ENCODE measurements around the gene RAD17.
A peak's percentile ranks its signal among the peaks of the same experiment; 100 is the strongest.
"Not testable (repeated sequence)": the region's sequence is repeated elsewhere in the genome, so short reads cannot be mapped to it uniquely, and the experiment has no call there.

RAD17 gene

DNA sequence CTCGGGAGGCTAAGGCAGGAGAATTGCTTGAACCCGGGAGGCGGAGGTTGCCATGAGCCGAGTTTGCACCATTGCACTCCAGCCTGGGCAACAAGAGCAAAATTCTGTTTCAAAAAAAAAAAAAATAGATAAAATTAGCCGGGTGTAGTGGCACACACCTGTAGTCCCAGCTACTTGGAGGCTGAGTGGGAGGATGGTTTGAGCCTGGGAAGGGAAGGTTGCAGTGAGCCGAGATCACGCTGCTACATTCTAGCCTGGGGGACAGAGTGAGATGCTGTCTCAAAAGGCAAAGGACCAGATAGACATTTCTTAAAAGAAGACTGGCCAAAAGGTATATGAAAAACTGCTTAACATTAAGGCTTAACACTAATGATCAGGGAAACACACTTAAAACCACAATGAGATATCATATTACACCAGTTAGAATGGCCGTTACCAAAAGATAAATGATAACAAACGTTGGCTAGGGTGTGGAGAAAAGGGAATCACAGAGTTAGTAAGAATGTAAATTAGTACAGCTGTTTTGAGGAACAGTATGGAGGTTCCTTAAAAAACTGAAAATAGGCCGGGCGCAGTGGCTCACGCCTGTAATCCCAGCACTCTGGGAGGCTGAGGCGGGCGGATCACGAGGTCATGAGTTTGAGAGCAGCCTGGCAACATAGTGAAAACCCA lies 35.2 kb downstream of the RAD17 start:
- DNase-seq = no peak

DNA sequence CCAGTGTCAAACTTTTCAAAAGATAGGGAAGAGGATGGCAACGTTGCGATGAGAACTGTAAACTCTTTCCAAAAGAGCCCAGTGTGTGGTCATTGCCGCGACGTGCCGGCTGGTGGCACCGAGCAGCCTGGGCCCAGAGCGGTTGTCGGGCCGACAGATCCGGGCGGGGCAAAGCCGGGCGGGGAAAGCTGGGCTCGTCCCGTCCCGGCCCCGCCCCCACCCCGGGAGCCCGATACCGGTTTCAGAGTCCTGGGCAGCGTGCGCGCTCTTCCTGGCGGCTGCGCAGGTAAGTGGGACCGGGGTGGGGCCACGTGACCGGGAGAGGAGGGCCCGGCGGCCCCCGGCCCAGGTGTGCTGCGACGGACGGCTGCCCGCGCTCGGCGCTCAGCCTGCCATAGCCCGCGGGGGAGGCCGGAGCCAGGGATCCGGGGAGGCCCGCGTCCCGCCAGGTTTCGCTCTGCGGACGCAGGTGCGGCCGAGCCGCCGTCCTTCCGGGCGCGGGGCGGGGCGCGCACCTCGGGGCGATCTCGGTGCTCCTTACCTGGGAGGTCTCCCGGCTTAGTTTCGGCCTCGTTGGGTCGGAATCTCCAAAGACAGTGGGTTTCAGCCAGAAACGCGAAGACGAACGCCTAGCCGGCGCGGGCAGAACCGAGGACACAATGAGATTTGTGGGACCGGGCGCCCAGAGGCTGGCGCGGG lies 45.4 kb downstream of the RAD17 start, which contains the start of gene MARVELD2:
Gene MARVELD2, plus strand, starts transcription at position 232 of the 699 bp plus-strand sequence. CDS start 4,270 bp downstream, outside the sequence.
- peak; percentile 32 for DNase-seq

DNA sequence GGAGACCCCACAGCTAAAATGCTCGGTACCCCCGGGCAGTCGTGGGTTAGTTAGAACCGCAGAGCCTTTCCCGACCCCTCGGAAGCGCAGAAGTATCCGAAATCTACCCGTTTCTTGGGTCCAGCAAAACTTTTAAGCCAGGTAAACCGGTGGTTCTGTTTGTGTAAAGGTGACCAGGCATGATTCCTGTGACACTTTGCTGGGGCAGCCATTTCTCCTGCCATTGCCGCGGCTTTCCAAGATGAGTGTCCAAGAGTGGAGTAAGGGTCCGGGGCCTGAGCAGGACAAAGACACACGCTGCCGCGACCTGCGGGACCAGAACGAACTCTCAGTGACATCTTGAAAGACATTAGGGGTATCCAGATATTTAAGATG lies 46.0 kb downstream of the RAD17 start:
- no peak for DNase-seq

DNA sequence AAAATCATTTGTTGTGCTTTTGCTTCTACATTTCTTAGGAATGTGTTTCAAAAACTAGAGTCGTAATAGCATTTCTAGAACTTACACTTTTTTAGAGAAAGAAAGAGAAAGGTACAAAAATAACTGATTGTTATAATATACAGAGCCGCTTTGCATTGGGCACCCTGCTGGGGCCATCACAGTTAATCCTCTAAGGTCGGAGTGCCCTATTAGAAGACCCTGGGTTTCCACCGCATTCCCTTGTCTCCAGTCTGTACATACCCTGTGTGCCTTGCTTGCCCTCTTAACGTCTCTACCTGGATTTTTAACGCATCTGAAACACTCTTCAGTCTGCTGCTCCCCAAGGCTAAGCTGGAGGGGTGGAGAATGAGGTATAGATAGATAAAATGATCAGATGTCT lies 46.6 kb downstream of the RAD17 start:
- DNase-seq = no peak

DNA sequence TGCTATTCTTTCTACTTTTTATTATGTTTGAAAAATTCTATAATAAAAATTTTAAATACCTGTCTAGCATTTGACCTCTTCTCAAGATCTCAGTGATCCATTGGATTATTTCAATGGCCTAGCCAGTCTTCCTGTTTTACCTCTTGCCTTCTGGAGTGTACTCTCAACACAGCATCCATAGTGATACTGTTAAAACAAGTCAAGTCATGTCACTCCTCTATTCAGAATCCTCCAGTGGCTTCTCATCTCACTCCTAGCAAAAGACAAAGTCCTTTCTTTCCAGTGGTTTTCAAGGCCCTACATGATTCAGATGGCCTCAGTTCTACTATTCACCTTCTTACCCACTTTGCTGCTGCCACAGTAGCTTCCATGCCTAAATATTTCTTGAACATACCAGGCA lies 47.1 kb downstream of the RAD17 start:
- no peak for DNase-seq

GRCh38 chr5:69418554-69418953 lies 48.9 kb downstream of the RAD17 start:
- no peak for DNase-seq

DNA sequence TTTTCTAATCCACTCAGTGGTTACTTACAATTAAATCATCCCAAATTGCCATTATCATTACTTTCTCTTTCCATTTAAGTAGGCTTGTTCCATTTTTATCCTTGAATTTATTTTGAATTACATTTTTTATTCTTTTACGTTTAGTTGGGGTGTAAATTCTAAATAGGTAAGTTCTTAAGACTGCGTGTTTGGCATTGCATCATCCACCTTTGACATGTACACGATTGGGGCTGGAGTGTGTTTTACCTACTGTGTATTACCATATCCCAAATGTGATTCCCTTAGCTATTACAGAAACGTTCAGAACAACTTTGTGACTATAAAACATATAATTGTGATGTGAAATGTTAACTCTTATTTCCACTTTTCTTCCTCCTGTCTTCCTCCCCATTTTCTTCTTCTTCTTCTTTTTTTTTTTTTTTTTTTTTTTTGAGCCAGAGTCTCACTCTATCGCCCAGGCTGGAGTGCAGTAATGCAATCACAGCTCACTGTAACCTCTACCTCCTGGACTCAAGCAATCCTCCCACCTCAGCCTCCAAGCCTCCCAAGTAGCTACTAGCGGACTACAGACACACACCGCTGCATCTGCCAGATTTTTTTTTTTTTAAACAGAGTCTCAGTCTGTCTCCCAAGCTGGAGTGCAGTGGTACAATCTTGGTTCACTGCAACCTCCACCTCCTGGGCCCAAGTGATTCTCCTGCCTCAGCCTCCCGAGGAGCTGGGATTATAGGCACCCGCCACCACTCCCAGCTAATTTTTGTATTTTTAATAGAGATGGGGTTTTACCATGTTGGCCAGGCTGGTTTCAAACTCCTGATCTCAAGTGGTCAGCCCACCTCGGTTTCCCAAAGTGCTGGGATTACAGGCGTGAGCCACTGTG lies 62.0 kb downstream of the RAD17 start:
- no peak for DNase-seq

DNA sequence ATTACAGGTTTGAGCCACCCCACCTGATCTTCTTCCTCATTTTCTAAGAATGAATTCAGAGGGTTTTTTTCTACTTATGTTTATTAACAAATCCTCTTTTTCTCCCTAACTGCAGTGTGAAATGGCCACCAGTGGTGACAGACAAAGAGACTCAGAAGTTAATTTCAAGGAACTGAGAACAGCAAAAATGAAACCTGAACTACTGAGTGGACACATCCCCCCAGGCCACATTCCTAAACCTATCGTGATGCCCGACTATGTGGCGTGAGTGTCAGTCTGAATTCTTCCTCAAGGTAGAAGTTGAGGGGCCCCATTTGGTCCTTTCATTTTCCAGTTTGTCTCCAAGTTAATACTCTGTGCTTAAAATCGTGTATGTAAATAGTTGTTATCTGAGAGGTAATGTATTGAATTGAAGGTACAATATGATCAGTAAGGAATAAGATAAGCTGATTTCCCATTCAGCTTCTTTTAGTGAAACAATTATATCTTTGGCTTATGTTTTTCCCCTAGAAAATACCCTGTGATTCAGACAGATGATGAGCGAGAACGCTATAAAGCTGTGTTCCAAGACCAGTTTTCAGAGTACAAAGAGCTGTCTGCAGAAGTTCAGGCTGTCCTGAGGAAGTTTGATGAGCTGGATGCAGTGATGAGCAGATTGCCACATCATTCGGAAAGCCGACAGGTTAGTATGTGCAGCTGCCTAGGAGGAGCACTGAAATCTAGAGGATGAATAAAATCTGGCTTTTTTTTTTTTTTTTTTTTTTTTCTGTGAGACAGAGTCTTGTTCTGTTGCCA lies 63.0 kb downstream of the RAD17 start:
- DNase-seq = no peak

DNA sequence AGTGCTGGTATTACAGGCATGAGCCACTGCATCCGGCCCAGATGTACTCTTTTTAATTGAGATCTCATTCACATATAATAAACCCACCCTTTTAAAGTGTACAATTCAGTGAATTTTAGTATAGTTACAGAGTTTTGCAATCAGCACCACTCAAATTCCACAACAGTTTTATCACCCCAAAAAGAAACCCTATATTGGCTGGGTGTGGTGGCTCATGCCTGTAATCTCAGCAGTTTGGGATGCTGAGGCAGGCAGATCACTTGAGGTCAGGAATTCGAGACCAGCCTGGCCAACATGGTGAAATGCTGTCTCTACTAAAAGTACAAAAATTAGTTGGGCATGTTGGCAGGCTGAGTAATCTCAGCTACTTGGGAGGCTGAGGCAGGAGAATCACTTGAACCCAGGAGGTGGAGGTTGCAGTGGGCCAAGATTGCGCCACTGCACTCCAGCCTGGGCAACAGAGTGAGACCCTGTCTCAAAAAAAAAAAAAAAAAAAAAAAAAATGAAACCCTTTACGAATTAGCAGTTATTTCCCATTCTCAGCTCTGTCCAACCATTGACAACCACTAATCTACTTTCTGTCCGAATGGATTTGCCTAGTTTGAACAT lies 65.8 kb downstream of the RAD17 start:
- DNase-seq = not testable (repeated sequence)

GRCh38 chr5:69444127-69444754 lies 74.6 kb downstream of the RAD17 start:
- DNase-seq = no peak

DNA sequence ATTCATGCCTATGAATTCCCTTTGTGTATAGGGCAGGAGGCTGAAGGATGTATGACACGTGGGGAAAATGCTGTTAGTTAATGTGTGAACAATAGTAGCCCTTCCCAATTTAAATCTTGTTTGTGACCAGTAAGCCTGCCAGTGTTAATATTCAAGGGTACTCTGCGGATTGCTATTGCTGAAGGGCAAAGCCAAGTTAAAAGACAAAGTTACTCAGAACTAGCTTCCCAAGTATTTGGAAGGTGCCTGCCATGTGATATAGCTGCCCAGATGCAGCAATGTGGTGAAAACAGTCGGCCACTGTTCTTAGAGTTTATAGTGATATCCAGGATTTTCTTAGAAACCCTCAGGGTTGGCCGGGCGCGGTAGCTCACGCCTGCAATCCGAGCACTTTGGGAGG lies 79.9 kb downstream of the RAD17 start:
- no peak for DNase-seq

DNA sequence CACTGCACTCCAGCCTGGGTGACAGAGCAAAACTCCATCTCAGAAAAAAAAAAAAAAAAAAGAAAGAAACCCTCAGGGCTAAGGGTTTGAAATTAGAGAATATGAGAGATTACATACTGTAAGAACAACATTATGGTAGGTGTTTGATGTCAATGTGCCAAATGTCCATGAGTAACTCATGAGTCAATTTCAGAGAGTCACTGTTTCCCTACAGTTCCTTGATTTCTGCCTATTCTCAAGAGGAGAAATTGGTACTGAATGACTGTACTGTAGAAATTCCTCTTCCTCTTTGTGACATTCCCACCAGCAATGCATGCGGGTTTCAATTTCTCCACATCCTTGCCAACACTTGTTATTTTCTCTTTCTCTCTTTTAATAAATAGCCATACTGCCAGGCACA lies 80.5 kb downstream of the RAD17 start:
- no peak for DNase-seq

- not testable (repeated sequence) for DNase-seq
These were observed 80.9 kb downstream of the RAD17 start for GRCh38 chr5:69450527-69450926.

GRCh38 chr5:69451941-69452647 lies 82.5 kb downstream of the RAD17 start:
- no peak for DNase-seq

- not testable (repeated sequence) for DNase-seq
These were observed 83.9 kb downstream of the RAD17 start for GRCh38 chr5:69453487-69453886.

- DNase-seq = no peak
These were observed 85.0 kb downstream of the RAD17 start for GRCh38 chr5:69454460-69455249.

- DNase-seq = not testable (repeated sequence)
These were observed 85.9 kb downstream of the RAD17 start for GRCh38 chr5:69455428-69455988.

- DNase-seq = no peak
These were observed 92.6 kb downstream of the RAD17 start for GRCh38 chr5:69462170-69462569.
